ENCODE measurements around the gene METRNL. TPM values are rescaled to one million over a fixed set of nuclear protein-coding genes. Genes with fewer than 3 reads are reported as not detected.

The METRNL gene
- total and polyA plus RNA-seq, 5 donors from 2014 or later = 0.47 to 22.7 (median 0.84) TPM

DNA sequence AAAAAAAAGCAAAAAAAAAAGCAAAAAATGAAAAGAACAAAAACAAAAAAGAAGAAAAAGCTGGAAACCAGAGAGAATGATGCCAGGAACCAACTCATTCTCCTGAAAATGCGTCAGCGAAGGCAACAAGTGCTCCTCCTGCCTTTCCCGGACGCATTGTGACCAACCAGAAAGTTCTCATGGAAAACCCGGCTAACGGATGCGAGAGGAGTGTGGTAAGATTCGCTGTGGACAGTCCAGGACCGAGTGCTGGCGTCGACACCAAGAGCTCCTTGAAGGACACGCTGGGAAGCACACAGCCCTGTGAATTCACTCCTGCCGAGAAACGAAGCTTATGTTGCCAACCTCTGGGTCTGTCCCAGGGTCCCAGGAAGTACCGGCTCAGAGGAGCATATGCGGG, 43.4 kb downstream of the METRNL start:
- Mint-ChIP-seq H3K36me3 (no peaks in the 10 kb centered on the region), H3K4me1 (peaks cover 0 to 35% (median 14%) of the 10 kb centered on the region in 4 donors), H3K27me3 (peaks cover 46% of the 10 kb centered on the region), H3K9me3 (no peaks in the 10 kb centered on the region), H3K27ac (no peak overlapping the region), H3K4me3 (no peak overlapping the region)
- DNase-seq (no peak), ATAC-seq (ENCODE audit: low read depth in 2 of 2) (no peak)
- no peaks in the 10 kb centered on the region for H3K27me3 ChIP-seq (ENCODE audit: control insufficient read depth, insufficient read depth, low read length)
- H3K4me1 ChIP-seq (ENCODE audit: control insufficient read depth, insufficient read depth, low read length, poor library complexity, severe bottlenecking) = peaks cover 18% of the 10 kb centered on the region
- H3K4me3 ChIP-seq (ENCODE audit: low read depth, low read length) = no peak overlapping the region
- H3K36me3 ChIP-seq (ENCODE audit: control insufficient read depth, insufficient read depth, low read length) = no peaks in the 10 kb centered on the region
- H3K9me3 ChIP-seq (ENCODE audit: control insufficient read depth in 2 of 2, low read length in 2 of 2) = no peaks in the 10 kb centered on the region
- H3K27ac ChIP-seq (ENCODE audit: insufficient read depth, low read length, poor library complexity, severe bottlenecking) = no peak overlapping the region

GRCh38 chr17:83123896-83124801, 44.7 kb downstream of the METRNL start:
- Histone ChIP-seq H3K36me3 (ENCODE audit: control insufficient read depth, insufficient read depth, low read length) (no peaks in the 10 kb centered on the region), H3K9me3 (ENCODE audit: control insufficient read depth in 2 of 2, low read length in 2 of 2) (no peaks in the 10 kb centered on the region), H3K4me3 (ENCODE audit: low read depth, low read length) (no peak overlapping the region), H3K27me3 (ENCODE audit: control insufficient read depth, insufficient read depth, low read length) (no peaks in the 10 kb centered on the region), H3K27ac (ENCODE audit: insufficient read depth, low read length, poor library complexity, severe bottlenecking) (no peak overlapping the region), H3K4me1 (ENCODE audit: control insufficient read depth, insufficient read depth, low read length, poor library complexity, severe bottlenecking) (peaks cover 18% of the 10 kb centered on the region)
- no peak overlapping the region for H3K27ac Mint-ChIP-seq
- H3K4me3 Mint-ChIP-seq = no peak overlapping the region
- DNase-seq (no peak), ATAC-seq (ENCODE audit: low read depth in 2 of 2) (no peak)
- peaks cover 41% of the 10 kb centered on the region for H3K27me3 Mint-ChIP-seq
- H3K36me3 Mint-ChIP-seq = no peaks in the 10 kb centered on the region
- H3K4me1 Mint-ChIP-seq = peaks cover 0 to 26% (median 10%) of the 10 kb centered on the region in 4 donors
- no peaks in the 10 kb centered on the region for H3K9me3 Mint-ChIP-seq

DNA sequence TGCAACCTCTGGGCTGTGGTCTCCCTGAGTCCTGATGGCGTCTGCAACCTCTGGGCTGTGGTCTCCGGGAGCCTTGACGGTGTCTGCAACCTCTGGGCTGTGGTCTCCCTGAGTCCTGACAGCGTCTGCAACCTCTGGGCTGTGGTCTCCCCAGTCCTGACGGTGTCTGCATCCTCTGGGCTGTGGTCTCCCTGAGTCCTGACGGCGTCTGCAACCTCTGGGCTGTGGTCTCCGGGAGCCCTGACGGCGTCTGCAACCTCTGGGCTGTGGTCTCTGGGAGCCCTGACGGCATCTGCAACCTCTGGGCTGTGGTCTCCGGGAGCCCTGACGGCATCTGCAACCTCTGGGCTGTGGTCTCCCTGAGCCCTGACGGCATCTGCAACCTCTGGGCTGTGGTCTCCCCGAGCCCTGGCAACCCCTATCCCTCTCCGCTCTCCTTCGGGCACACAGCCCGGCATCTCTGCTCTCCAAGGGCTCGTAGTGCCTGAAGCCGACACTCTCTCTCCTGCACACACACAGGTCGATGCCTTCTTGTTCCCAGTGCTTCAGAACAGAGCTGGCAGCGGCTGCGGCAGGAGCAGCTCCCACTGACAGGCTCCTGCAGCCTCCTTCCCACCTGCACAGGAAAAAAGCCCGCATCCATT, 45.6 kb downstream of the METRNL start:
- no peak for ATAC-seq (ENCODE audit: low read depth in 2 of 2)
- H3K27me3 ChIP-seq (ENCODE audit: control insufficient read depth, insufficient read depth, low read length) = no peaks in the 10 kb centered on the region
- peak overlapping the region in 1 of 4 donors; percentile 48 for H3K4me3 Mint-ChIP-seq
- peaks cover 39% of the 10 kb centered on the region for H3K27me3 Mint-ChIP-seq
- H3K27ac Mint-ChIP-seq = no peak overlapping the region
- H3K27ac ChIP-seq (ENCODE audit: insufficient read depth, low read length, poor library complexity, severe bottlenecking) = no peak overlapping the region
- no peaks in the 10 kb centered on the region for H3K9me3 ChIP-seq (ENCODE audit: control insufficient read depth in 2 of 2, low read length in 2 of 2)
- DNase-seq = no peak
- peaks cover 18% of the 10 kb centered on the region for H3K4me1 ChIP-seq (ENCODE audit: control insufficient read depth, insufficient read depth, low read length, poor library complexity, severe bottlenecking)
- H3K36me3 Mint-ChIP-seq = no peaks in the 10 kb centered on the region
- H3K4me1 Mint-ChIP-seq = peaks cover 0 to 23% (median 9%) of the 10 kb centered on the region in 4 donors
- H3K4me3 ChIP-seq (ENCODE audit: low read depth, low read length) = no peak overlapping the region
- H3K36me3 ChIP-seq (ENCODE audit: control insufficient read depth, insufficient read depth, low read length) = no peaks in the 10 kb centered on the region
- H3K9me3 Mint-ChIP-seq = no peaks in the 10 kb centered on the region

- Mint-ChIP-seq H3K27ac (no peak overlapping the region), H3K9me3 (no peaks in the 10 kb centered on the region), H3K27me3 (peaks cover 38% of the 10 kb centered on the region), H3K4me1 (peaks cover 0 to 16% (median 7%) of the 10 kb centered on the region in 4 donors), H3K4me3 (peak overlapping the region in 2 of 4 donors; percentile 15 to 57), H3K36me3 (no peaks in the 10 kb centered on the region)
- Histone ChIP-seq H3K4me3 (ENCODE audit: low read depth, low read length) (no peak overlapping the region), H3K4me1 (ENCODE audit: control insufficient read depth, insufficient read depth, low read length, poor library complexity, severe bottlenecking) (peaks cover 13% of the 10 kb centered on the region), H3K9me3 (ENCODE audit: control insufficient read depth in 2 of 2, low read length in 2 of 2) (no peaks in the 10 kb centered on the region), H3K27me3 (ENCODE audit: control insufficient read depth, insufficient read depth, low read length) (no peaks in the 10 kb centered on the region), H3K27ac (ENCODE audit: insufficient read depth, low read length, poor library complexity, severe bottlenecking) (no peak overlapping the region), H3K36me3 (ENCODE audit: control insufficient read depth, insufficient read depth, low read length) (no peaks in the 10 kb centered on the region)
- DNase-seq (peak in 2 of 3 donors; percentile 14 to 33), ATAC-seq (ENCODE audit: low read depth in 2 of 2) (peak in 1 of 2 donors; percentile 12)
Measured at GRCh38 chr17:83125515-83126274, 46.3 kb downstream of the METRNL start.

- DNase-seq (no peak), ATAC-seq (ENCODE audit: low read depth in 2 of 2) (no peak)
- peaks cover 0 to 16% (median 7%) of the 10 kb centered on the region in 4 donors for H3K4me1 Mint-ChIP-seq
- H3K4me1 ChIP-seq (ENCODE audit: control insufficient read depth, insufficient read depth, low read length, poor library complexity, severe bottlenecking) = peaks cover 13% of the 10 kb centered on the region
- H3K27ac ChIP-seq (ENCODE audit: insufficient read depth, low read length, poor library complexity, severe bottlenecking) = no peak overlapping the region
- H3K9me3 Mint-ChIP-seq = no peaks in the 10 kb centered on the region
- peak overlapping the region in 1 of 4 donors; percentile 10 for H3K4me3 Mint-ChIP-seq
- H3K36me3 Mint-ChIP-seq = no peaks in the 10 kb centered on the region
- no peaks in the 10 kb centered on the region for H3K27me3 ChIP-seq (ENCODE audit: control insufficient read depth, insufficient read depth, low read length)
- no peak overlapping the region for H3K4me3 ChIP-seq (ENCODE audit: low read depth, low read length)
- no peaks in the 10 kb centered on the region for H3K9me3 ChIP-seq (ENCODE audit: control insufficient read depth in 2 of 2, low read length in 2 of 2)
- H3K27me3 Mint-ChIP-seq = peaks cover 42% of the 10 kb centered on the region
- no peaks in the 10 kb centered on the region for H3K36me3 ChIP-seq (ENCODE audit: control insufficient read depth, insufficient read depth, low read length)
- H3K27ac Mint-ChIP-seq = no peak overlapping the region
Measured at GRCh38 chr17:83126275-83126811, 46.9 kb downstream of the METRNL start.

GRCh38 chr17:83127431-83128160, 48.2 kb downstream of the METRNL start:
- DNase-seq (no peak), ATAC-seq (ENCODE audit: low read depth in 2 of 2) (no peak)
- peaks cover 33% of the 10 kb centered on the region for H3K27me3 Mint-ChIP-seq
- no peak overlapping the region for H3K4me3 Mint-ChIP-seq
- no peak overlapping the region for H3K4me3 ChIP-seq (ENCODE audit: low read depth, low read length)
- no peak overlapping the region for H3K27ac ChIP-seq (ENCODE audit: insufficient read depth, low read length, poor library complexity, severe bottlenecking)
- no peaks in the 10 kb centered on the region for H3K27me3 ChIP-seq (ENCODE audit: control insufficient read depth, insufficient read depth, low read length)
- H3K36me3 ChIP-seq (ENCODE audit: control insufficient read depth, insufficient read depth, low read length) = no peaks in the 10 kb centered on the region
- peaks cover 13% of the 10 kb centered on the region for H3K4me1 ChIP-seq (ENCODE audit: control insufficient read depth, insufficient read depth, low read length, poor library complexity, severe bottlenecking)
- no peaks in the 10 kb centered on the region for H3K9me3 Mint-ChIP-seq
- no peaks in the 10 kb centered on the region for H3K9me3 ChIP-seq (ENCODE audit: control insufficient read depth in 2 of 2, low read length in 2 of 2)
- peaks cover 0 to 16% (median 7%) of the 10 kb centered on the region in 4 donors for H3K4me1 Mint-ChIP-seq
- no peak overlapping the region for H3K27ac Mint-ChIP-seq
- no peaks in the 10 kb centered on the region for H3K36me3 Mint-ChIP-seq
